Measurements from ENCODE around the gene TMEM156. TPM values are rescaled to one million over a fixed set of nuclear protein-coding genes. Genes with fewer than 3 reads are reported as not detected.
A peak's percentile ranks its signal among the peaks of the same experiment; 100 is the strongest.

TMEM156 gene
- total and polyA plus RNA-seq, 2 experiments from 2014 or later, result not detected

DNA sequence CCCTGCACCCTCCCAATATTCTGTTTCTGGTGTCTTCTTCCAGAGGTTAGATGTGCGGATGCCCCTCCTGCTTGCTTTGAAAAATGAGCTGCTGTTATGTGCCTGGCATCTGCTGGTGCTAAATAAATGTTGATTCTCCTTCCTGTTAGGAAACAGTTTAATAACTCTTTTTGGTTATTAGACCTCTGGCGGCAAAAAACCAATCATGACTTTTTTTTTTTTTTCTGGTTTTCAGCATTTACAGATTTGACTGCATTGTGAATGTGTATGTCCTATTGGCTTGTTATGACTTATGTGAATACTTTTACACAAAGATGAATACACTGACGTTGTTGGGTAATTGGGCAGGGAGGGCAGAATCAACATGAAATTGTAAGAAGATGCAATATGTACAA is 13.6 kb upstream of the TMEM156 start:
- Mint-ChIP-seq H3K4me1 (peaks cover 21% of the 10 kb centered on the region), H3K27ac (no peak overlapping the region), H3K4me3 (peak overlapping the region; percentile 92), H3K27me3 (ENCODE audit: insufficient read depth, low read depth, poor library complexity) (peaks cover 8% of the 10 kb centered on the region), H3K9me3 (no peaks in the 10 kb centered on the region), H3K36me3 (ENCODE audit: low read depth) (no peaks in the 10 kb centered on the region; the same call in 2 of the 3 replicates)
- no peak for ATAC-seq
- Histone ChIP-seq H3K4me3 (peak overlapping the region; percentile 89), H3K27ac (ENCODE audit: low read depth) (no peak overlapping the region), H3K36me3 (ENCODE audit: insufficient read depth) (no peaks in the 10 kb centered on the region), H3K4me2 (peak overlapping the region; percentile 91), H4K20me1 (replicated peaks; ENCODE audit: insufficient read depth) (0 out of 2 replicates have a peak, but pooled peaks cover 4% of the 10 kb centered on the region), H3F3A (replicated peaks; ENCODE audit: low read depth) (no peaks in the 10 kb centered on the region), H2AFZ (no peak overlapping the region), H3K79me2 (replicated peaks; ENCODE audit: insufficient read depth) (peaks cover 25% of the 10 kb centered on the region), H3K4me1 (ENCODE audit: insufficient read depth) (peaks cover 24% of the 10 kb centered on the region), H3K27me3 (ENCODE audit: insufficient read depth) (no peaks in the 10 kb centered on the region), H3K9me2 (ENCODE audit: insufficient read depth) (no peaks in the 10 kb centered on the region)
- TF ChIP-seq CREB1 (CRISPR knock-in tag; IDR thresholded peaks at IDR 0.05; ENCODE audit: low read depth), result no peak
- TF ChIP-seq JUNB (IDR thresholded peaks at IDR 0.05; ENCODE audit: unreplicated experiment), result no peak
- TF ChIP-seq, protein P1, sequence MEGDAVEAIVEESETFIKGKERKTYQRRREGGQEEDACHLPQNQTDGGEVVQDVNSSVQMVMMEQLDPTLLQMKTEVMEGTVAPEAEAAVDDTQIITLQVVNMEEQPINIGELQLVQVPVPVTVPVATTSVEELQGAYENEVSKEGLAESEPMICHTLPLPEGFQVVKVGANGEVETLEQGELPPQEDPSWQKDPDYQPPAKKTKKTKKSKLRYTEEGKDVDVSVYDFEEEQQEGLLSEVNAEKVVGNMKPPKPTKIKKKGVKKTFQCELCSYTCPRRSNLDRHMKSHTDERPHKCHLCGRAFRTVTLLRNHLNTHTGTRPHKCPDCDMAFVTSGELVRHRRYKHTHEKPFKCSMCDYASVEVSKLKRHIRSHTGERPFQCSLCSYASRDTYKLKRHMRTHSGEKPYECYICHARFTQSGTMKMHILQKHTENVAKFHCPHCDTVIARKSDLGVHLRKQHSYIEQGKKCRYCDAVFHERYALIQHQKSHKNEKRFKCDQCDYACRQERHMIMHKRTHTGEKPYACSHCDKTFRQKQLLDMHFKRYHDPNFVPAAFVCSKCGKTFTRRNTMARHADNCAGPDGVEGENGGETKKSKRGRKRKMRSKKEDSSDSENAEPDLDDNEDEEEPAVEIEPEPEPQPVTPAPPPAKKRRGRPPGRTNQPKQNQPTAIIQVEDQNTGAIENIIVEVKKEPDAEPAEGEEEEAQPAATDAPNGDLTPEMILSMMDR (conservative IDR thresholded peaks at IDR 0.05; ENCODE audit: low read depth in 2 of 2), result no peak
- TF ChIP-seq ZNF114 (CRISPR knock-in tag; IDR thresholded peaks at IDR 0.05), result no peak
- no peak for TF ChIP-seq ZNF331 (CRISPR knock-in tag; IDR thresholded peaks at IDR 0.05; ENCODE audit: low read depth)
- DNase-seq (ENCODE audit: low spot score), result no peak

DNA sequence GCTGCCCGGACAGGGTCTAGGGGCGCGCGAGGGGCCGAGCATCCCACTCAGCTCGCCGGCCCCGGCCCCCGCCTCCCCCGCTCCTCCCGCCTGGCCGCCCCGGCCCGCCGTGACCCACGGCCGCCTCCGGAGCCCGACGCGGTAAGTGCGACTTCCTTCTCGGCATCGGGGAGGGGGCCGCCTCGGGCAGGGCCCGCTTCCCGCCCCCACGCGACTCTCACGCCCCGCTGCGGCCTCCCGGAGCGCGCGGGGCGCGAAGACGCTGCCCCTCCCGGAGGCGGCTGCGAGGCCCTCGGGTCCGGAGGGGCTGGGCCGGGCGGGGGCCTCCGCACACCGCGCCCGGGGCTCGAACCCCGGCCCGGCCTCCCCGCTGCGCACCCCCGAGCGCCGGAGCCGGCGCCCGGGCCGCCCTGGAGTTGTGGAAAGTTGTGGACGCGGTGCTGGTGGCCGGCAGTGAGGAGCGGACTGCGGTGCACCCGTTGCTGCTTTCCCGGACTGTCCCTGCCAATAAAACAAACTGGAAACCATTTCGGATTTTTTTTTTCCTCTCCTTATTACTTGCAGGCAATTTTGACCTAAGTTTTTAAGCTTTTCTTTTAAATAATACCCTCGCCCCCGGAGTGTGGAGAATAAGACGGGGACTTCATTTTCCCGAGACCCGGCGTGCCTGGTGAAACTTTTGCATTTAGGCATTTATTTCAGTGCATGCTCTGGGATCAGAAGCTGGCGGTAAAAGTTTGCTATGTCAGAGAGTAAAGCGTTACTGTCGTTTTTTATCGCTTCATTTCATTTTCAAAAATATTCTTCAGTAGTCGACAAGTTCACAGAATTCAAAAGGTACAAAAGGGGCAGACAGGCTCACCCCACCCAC is 13.0 kb upstream of the TMEM156 start:
- H3K36me3 ChIP-seq (ENCODE audit: insufficient read depth), result no peaks in the 10 kb centered on the region
- peaks cover 8% of the 10 kb centered on the region for H3K27me3 Mint-ChIP-seq (ENCODE audit: insufficient read depth, low read depth, poor library complexity)
- 0 out of 2 replicates have a peak, but pooled peaks cover 4% of the 10 kb centered on the region for H4K20me1 ChIP-seq (replicated peaks; ENCODE audit: insufficient read depth)
- H2AFZ ChIP-seq, result peak overlapping the region; percentile 95
- peak overlapping the region; percentile 92 for H3K4me3 Mint-ChIP-seq
- H3K36me3 Mint-ChIP-seq (ENCODE audit: low read depth), result no peaks in the 10 kb centered on the region; the same call in 2 of the 3 replicates
- H3K4me1 Mint-ChIP-seq, result peaks cover 19% of the 10 kb centered on the region
- H3K4me2 ChIP-seq, result peak overlapping the region; percentile 91
- no peaks in the 10 kb centered on the region for H3K9me2 ChIP-seq (ENCODE audit: insufficient read depth)
- H3K4me3 ChIP-seq, result peak overlapping the region; percentile 89
- ATAC-seq (peak; percentile 66), DNase-seq (ENCODE audit: low spot score) (peak; percentile 57)
- no peaks in the 10 kb centered on the region for H3K27me3 ChIP-seq (ENCODE audit: insufficient read depth)
- peaks cover 24% of the 10 kb centered on the region for H3K79me2 ChIP-seq (replicated peaks; ENCODE audit: insufficient read depth)
- peak overlapping the region; percentile 94 for H3K27ac Mint-ChIP-seq
- H3K9me3 Mint-ChIP-seq, result no peaks in the 10 kb centered on the region
- H3K27ac ChIP-seq (ENCODE audit: low read depth), result no peak overlapping the region
- H3K4me1 ChIP-seq (ENCODE audit: insufficient read depth), result peaks cover 23% of the 10 kb centered on the region
- H3F3A ChIP-seq (replicated peaks; ENCODE audit: low read depth), result no peaks in the 10 kb centered on the region
- TF ChIP-seq EZH2 (IDR thresholded peaks at IDR 0.05; ENCODE audit: low read depth, unreplicated experiment), result no peak
- TF ChIP-seq EZH2phosphoT487 (IDR thresholded peaks at IDR 0.05; ENCODE audit: unreplicated experiment), result no peak
- TF ChIP-seq ETS1 (IDR thresholded peaks at IDR 0.05), result no peak
- TF ChIP-seq ZNF462 (CRISPR knock-in tag; IDR thresholded peaks at IDR 0.05), result no peak
- no peak for TF ChIP-seq CREB1 (CRISPR knock-in tag; IDR thresholded peaks at IDR 0.05; ENCODE audit: low read depth)
- TF ChIP-seq JUNB (IDR thresholded peaks at IDR 0.05; ENCODE audit: unreplicated experiment), result no peak
- TF ChIP-seq POLR2AphosphoS5 (IDR thresholded peaks at IDR 0.05; ENCODE audit: low read depth), result no peak
- no peak for TF ChIP-seq NANOG (IDR thresholded peaks at IDR 0.05; ENCODE audit: borderline replicate concordance)
